IMR-90 (cell line): ENCODE data around the gene SLC2A11.

Experiments used
- CEBPB ChIP-seq: IDR thresholded peaks from 2 replicates; pipeline ENCODE4 v1.6.1; 2012; ENCODE audit warnings: low read depth, low read length, improper control_type of control experiment
- CTCF ChIP-seq: conservative IDR thresholded peaks from 2 replicates; pipeline ENCODE4 v1.5.1; 2012; ENCODE audit warnings: mild to moderate bottlenecking, low read depth, low read length, improper control_type of control experiment
- FOS ChIP-seq: fragments of 150-350 bp; IDR thresholded peaks from 2 replicates; pipeline ENCODE4 v1.6.1; 2016; ENCODE audit warnings: low read depth, low read length
- MAFK ChIP-seq: IDR thresholded peaks from 2 replicates; pipeline ENCODE4 v1.6.1; 2012; ENCODE audit warnings: low read depth, low read length, improper control_type of control experiment
- MAZ ChIP-seq: IDR thresholded peaks from 2 replicates; pipeline ENCODE4 v1.6.1; 2012; ENCODE audit warnings: low read depth, mild to moderate bottlenecking, low read length, improper control_type of control experiment, moderate library complexity, borderline replicate concordance
- MXI1 ChIP-seq: IDR thresholded peaks from 2 replicates; pipeline ENCODE4 v1.6.1; 2012; ENCODE audit warnings: low read depth, mild to moderate bottlenecking, low read length, moderate library complexity, borderline replicate concordance
- NFE2L2 ChIP-seq: fragments of 150-350 bp; IDR thresholded peaks from 2 replicates; pipeline ENCODE4 v1.6.1; 2016; ENCODE audit warnings: low read depth, mild to moderate bottlenecking, low read length
- POLR2A ChIP-seq: IDR thresholded peaks from 2 replicates; pipeline ENCODE4 v1.6.1; 2012; ENCODE audit warnings: mild to moderate bottlenecking, low read depth, low read length
- RAD21 ChIP-seq: IDR thresholded peaks from 2 replicates; pipeline ENCODE4 v1.6.1; 2012; ENCODE audit warnings: low read length, improper control_type of control experiment
- RCOR1 ChIP-seq: IDR thresholded peaks from 2 replicates; pipeline ENCODE4 v1.6.1; 2012; ENCODE audit warnings: mild to moderate bottlenecking, low read length, improper control_type of control experiment; ENCODE audit not compliant: insufficient replicate concordance
- RFX5 ChIP-seq: IDR thresholded peaks from 2 replicates; pipeline ENCODE4 v1.8.0; 2012; ENCODE audit warnings: low read depth, mild to moderate bottlenecking, low read length, moderate library complexity
- TF ChIP-seq, protein P1 (sequence below): fragments of 150-350 bp; IDR thresholded peaks from 2 replicates; pipeline ENCODE4 v1.6.1; 2017; ENCODE audit warnings: mild to moderate bottlenecking, antibody characterized with exemption, low read length, low read depth
- TF ChIP-seq, protein P2 (sequence below): fragments of 150-350 bp; IDR thresholded peaks from 2 replicates; pipeline ENCODE4 v1.6.1; 2016; ENCODE audit warnings: low read depth, mild to moderate bottlenecking, low read length, moderate library complexity, borderline replicate concordance

DNA sequence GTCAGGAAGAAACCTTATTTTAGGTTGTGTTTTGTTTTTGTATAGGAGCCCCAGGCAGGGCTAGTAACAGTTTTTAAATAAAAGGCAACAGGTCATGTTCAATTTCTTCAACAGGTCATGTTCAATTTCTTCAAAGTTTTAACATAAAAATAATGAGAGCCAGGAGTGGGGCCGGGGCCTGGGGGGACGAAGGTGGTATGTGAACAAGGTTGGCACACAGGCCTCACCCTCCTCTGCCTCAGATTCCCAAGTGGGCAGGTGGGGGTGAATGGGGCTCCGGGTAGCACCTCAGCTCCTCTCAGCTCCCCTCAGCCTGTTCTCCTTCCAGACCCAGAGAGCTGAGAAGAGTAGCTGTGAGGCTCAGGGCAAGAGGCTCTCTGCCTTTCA, 23.3 kb upstream of the SLC2A11 start:
- no peak for TF ChIP-seq CTCF
- no peak for TF ChIP-seq FOS
- no peak for TF ChIP-seq POLR2A
- TF ChIP-seq, protein P1, sequence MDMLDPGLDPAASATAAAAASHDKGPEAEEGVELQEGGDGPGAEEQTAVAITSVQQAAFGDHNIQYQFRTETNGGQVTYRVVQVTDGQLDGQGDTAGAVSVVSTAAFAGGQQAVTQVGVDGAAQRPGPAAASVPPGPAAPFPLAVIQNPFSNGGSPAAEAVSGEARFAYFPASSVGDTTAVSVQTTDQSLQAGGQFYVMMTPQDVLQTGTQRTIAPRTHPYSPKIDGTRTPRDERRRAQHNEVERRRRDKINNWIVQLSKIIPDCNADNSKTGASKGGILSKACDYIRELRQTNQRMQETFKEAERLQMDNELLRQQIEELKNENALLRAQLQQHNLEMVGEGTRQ: no peak
- no peak for TF ChIP-seq RAD21
- no peak for TF ChIP-seq RCOR1
- TF ChIP-seq MAZ: no peak
- TF ChIP-seq CEBPB: no peak
- TF ChIP-seq MXI1: no peak
- TF ChIP-seq, protein P2, sequence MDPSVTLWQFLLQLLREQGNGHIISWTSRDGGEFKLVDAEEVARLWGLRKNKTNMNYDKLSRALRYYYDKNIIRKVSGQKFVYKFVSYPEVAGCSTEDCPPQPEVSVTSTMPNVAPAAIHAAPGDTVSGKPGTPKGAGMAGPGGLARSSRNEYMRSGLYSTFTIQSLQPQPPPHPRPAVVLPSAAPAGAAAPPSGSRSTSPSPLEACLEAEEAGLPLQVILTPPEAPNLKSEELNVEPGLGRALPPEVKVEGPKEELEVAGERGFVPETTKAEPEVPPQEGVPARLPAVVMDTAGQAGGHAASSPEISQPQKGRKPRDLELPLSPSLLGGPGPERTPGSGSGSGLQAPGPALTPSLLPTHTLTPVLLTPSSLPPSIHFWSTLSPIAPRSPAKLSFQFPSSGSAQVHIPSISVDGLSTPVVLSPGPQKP: no peak
- no peak for TF ChIP-seq NFE2L2
- no peak for TF ChIP-seq MAFK
- TF ChIP-seq RFX5: no peak
